Measurements from ENCODE around the gene SLC6A11.

Gene SLC6A11

GRCh38 chr3:10957976-10958749 lies 142.1 kb downstream of the SLC6A11 start:
- no peak for DNase-seq

DNA sequence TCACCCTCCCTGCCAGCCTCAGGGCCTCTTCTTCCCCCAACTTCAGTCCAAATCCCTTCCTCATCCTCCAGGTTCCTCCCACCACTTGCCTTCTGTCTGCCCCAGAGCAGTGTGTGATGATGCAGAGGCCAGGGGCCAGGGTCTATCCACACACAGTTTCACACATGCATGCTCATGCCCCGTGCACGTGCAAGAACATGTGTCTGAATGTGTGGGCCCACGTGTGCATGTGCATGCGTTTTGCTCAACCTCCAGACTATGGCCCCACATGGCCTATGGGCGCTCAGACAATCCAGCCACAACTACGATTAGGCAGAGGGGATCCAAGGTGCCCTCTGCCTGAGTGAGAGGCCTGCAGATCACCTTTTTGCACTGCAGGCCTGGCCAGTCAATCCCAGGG lies 144.2 kb downstream of the SLC6A11 start:
- DNase-seq: no peak

- no peak for DNase-seq
Observed at GRCh38 chr3:10961921-10962320, 145.9 kb downstream of the SLC6A11 start.

GRCh38 chr3:10962481-10963036 lies 146.5 kb downstream of the SLC6A11 start:
- no peak for DNase-seq

DNA sequence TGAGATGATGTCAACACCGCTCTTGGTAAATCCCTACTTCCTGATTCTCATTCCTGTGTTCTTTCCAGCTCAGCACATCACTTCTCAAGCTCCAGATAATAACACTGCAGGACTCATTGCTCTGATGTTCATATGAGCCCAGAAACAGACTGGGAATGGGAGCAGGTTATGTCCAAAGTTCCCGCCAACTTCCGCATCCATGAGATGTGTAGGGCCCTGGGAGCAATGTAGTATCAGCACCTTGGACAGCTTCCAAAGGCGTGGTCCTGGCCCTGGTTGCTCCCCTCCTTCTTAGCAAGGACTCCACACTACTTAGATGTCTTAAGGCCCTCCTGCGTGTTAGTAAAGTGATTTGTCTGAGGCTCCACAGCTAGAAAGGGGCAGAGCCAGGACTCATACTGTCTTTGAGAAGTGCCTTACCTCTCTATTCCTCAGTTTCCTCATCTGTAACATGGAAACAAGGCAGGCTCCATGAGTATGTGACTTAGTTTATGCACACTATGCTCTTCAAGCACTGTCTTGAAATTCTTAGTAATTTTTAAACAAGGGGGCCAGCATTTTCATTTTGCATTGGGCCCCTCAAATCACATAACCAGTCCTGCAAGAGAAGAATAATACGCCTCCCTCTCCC lies 148.6 kb downstream of the SLC6A11 start:
- no peak for DNase-seq

GRCh38 chr3:10968401-10968800 lies 152.4 kb downstream of the SLC6A11 start:
- DNase-seq: no peak

- no peak for DNase-seq
Observed at GRCh38 chr3:10970306-10970960, 154.4 kb downstream of the SLC6A11 start.

GRCh38 chr3:10972072-10972782 lies 156.2 kb downstream of the SLC6A11 start:
- DNase-seq: no peak

GRCh38 chr3:10973046-10973595 lies 157.1 kb downstream of the SLC6A11 start:
- no peak for DNase-seq

DNA sequence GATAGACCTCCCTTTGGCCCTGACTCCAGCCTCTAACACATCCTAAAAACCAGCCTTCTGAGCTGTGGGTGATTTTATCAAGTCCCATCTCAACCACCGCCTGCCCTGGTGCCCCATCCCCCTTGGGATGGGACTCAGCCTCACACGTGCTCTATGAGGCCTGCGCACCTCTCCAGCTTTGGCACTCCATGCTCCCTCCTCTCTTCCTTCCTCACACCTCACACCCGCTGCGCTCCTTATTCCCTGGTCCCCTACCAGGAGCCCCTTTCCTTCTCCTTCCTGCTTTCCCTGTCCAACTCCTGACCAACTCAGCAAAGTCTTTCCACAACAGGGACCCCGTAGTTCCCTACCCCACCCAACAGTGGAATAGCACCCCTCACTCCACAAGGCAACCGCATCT lies 158.1 kb downstream of the SLC6A11 start:
- no peak for DNase-seq

DNA sequence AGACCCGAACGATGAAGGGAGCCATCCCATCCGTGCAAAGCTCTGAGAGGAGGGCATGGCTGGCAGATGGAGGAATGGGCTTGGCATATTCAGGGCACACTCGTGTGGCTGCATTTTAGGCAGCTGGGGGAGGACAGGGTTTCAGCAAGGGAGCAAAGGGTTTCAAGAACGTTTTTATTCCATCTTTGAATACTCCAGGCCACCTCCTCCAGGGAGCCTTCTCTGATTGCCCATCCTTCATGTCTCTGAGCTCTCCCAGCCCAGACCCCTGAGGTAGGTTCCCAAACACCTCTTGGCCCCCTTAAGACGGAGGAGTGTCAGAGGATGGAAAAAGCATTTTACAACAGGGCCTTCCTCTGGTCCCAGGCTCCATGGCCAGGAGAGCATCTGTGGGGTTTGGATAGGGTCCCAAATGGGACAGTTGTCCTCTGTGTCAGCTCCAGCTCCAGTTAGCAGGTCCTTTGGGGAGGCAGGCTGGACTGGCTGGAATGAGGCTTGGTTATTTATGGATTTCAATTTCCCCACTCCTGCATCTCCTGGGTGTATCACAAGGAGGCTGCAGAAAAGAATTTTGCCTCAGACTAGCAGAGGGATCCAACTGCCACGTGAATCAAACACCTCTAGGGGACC lies 158.8 kb downstream of the SLC6A11 start:
- DNase-seq: no peak

GRCh38 chr3:10975695-10976234 lies 159.7 kb downstream of the SLC6A11 start:
- no peak for DNase-seq

DNA sequence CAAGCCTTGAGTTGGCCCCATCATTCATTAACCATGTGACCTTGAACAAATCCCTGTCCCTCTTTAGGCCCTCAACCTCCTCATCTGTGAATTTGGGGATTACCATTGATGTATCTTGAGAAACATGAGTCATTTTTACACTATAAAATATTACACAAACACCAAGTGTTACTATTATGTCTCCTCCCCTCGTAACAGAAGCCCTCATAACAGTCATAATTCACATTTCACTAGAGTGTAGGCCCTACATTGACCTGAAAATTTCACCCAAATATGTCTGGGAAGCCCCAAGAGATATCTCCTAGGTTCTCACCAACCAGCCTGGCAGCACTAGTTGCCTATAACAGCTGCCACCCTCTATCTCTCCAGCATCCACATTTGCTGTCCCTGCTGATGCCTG lies 160.7 kb downstream of the SLC6A11 start:
- no peak for DNase-seq

GRCh38 chr3:10977892-10978510 lies 162.0 kb downstream of the SLC6A11 start:
- no peak for DNase-seq

- DNase-seq: no peak
Observed at GRCh38 chr3:10978956-10979355, 162.9 kb downstream of the SLC6A11 start.

GRCh38 chr3:10980312-10980711 lies 164.3 kb downstream of the SLC6A11 start:
- DNase-seq: no peak

- no peak for DNase-seq
Observed at GRCh38 chr3:10981031-10981430, 165.0 kb downstream of the SLC6A11 start.

DNA sequence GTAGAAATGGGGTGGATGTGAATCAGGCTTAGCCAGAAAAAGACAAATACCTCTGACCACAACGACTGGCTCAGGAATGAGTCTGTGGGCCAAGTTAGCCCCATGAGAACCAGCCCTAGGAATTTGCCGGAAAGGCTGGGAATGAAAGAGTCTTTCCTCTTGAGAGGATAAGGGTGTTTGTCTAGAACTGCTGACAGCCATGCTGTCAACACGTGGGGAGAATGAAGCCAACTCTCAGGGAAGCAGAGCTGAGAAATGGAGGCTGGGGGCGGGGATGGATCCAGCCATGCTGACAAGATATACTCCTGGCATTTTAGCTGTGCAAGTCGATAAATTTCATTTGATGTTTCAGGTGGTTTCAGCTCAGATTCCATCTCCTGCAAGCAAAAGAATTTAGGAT lies 165.9 kb downstream of the SLC6A11 start:
- DNase-seq: no peak

DNA sequence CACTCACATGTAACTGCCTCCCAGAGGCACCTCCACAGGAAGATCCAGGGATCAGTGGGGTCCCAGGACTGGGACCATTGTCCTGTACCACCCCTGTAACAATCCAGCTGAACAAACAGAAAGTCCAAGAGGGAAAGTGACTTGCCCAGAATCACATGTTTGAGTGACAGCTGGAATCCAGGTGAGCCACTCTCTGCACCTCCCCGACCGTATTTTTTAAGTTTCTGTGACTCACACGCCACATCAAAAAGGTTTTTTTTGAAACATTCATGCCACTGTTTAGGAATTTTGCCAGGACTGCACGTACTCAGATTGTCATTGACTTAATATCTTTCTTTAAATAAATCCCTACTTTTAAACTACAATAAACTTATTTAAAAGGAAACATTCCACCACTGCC lies 166.8 kb downstream of the SLC6A11 start:
- no peak for DNase-seq

GRCh38 chr3:10983219-10983916 lies 167.3 kb downstream of the SLC6A11 start:
- DNase-seq: peak; percentile 4 to 6

GRCh38 chr3:10984371-10984896 lies 168.4 kb downstream of the SLC6A11 start:
- no peak for DNase-seq
